Body of pancreas (tissue), 4 donors: ENCODE results near the gene TTC7B. TPM values are rescaled to one million over a fixed set of nuclear protein-coding genes. Genes with fewer than 3 reads are reported as not detected.

Source experiments
- ATAC-seq: fragments of 150-250 bp; one replicate; pipeline ENCODE4 v1.9.1; 2016
- DNase-seq, 4 donors: peaks; one replicate each; pipeline ENCODE4 v3.0.0-alpha.2; 2019
- H3K27ac ChIP-seq, 4 donors: fragments of 200-600 bp; sonication (generic); 1 replicate in 3 of 4; 2 replicates in 1 of 4; pipeline versions ENCODE4 v1.5.1 to v1.6.1; 2016 to 2019; ENCODE audit warnings: mild to moderate bottlenecking in 1 of 4, mixed read lengths in 1 of 4, moderate library complexity in 1 of 4
- H3K27me3 ChIP-seq, 2 donors: fragments of 200-600 bp; sonication (generic); one replicate each; pipeline ENCODE4 v1.6.0; 2016; ENCODE audit warnings: mild to moderate bottlenecking in 1 of 2
- H3K36me3 ChIP-seq, 2 donors: fragments of 200-600 bp; sonication (generic); replicated peaks in 1 of 2; 2 replicates each; pipeline ENCODE4 v1.5.1; 2016; ENCODE audit warnings: low read depth in 2 of 2; ENCODE audit not compliant: insufficient read depth in 1 of 2
- H3K4me1 ChIP-seq: fragments of 200-600 bp; sonication (generic); one replicate; pipeline ENCODE4 v1.6.0; 2016
- H3K4me3 ChIP-seq, 2 donors: fragments of 200-600 bp; sonication (generic); 1 replicate in 1 of 2; 2 replicates in 1 of 2; pipeline ENCODE4 v1.5.1; 2016 to 2019
- H3K9me3 ChIP-seq, 3 donors: fragments of 200-600 bp; sonication (generic); 1 replicate in 2 of 3; 2 replicates in 1 of 3; pipeline ENCODE4 v1.5.1; 2016
- POLR2A ChIP-seq, 3 donors: fragments of 450-650 bp; IDR thresholded peaks; one replicate each; pipeline ENCODE4 v1.6.1; 2016; ENCODE audit warnings: antibody characterized with exemption in 3 of 3, mild to moderate bottlenecking in 2 of 3
- WGBS, 2 donors: methylation state at CpG; one replicate each; pipeline ENCODE4 v1.1.5; 2017; 5-methylcytosine and 5-hydroxymethylcytosine counted together
- intact Hi-C: fragments of 100-400 bp; cut with DNase I; formaldehyde crosslinking; loops from one replicate; pipeline ENCODE4 v1.15.1; 2023
- total RNA-seq, 2 donors: library from RNA; depleted of rRNA; stranded (reverse); fragments of >200 nt; gene quantifications; one replicate each; pipeline ENCODE4 v1.1.0, GENCODE V29; 2016
- TF ChIP-seq, protein P1 (sequence below), 7 experiments: fragments of 450-650 bp in 4 of 7; fragments of 200-600 bp in 3 of 7; sonication (generic) in 3 of 7; IDR thresholded peaks; one replicate each; pipeline ENCODE4 v1.5.1; 2016 to 2019; ENCODE audit warnings: antibody characterized with exemption in 7 of 7

Gene TTC7B
- total RNA-seq, 2 donors from 2014 or later: 15.3 to 44.2 TPM

DNA sequence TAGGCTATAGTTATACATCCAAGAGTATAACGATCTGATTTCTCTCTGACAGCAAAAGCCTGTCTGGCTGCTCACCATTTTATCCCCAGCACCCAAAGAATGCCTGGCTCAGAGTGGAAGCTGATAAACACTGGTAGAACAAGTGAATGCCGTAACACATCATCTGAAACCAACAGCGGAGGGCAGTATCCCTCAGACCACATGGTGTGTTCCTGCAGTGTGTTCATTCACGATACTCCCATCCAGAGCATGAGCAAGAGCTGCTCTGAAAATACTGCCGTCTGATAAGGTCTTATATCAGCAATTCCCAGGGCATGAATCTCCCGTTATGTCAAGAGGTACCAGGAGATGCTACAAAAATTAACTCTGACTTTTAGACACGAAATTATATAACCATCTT, 95.9 kb downstream of the TTC7B start:
- ATAC-seq (no peak), DNase-seq (no peak)
- H3K4me3 ChIP-seq: no peak overlapping the region
- H3K4me1 ChIP-seq: no peaks in the 10 kb centered on the region
- H3K9me3 ChIP-seq: no peaks in the 10 kb centered on the region
- no peaks in the 10 kb centered on the region for H3K27me3 ChIP-seq
- intact Hi-C loops: no loop called here
- TF ChIP-seq, protein P1, sequence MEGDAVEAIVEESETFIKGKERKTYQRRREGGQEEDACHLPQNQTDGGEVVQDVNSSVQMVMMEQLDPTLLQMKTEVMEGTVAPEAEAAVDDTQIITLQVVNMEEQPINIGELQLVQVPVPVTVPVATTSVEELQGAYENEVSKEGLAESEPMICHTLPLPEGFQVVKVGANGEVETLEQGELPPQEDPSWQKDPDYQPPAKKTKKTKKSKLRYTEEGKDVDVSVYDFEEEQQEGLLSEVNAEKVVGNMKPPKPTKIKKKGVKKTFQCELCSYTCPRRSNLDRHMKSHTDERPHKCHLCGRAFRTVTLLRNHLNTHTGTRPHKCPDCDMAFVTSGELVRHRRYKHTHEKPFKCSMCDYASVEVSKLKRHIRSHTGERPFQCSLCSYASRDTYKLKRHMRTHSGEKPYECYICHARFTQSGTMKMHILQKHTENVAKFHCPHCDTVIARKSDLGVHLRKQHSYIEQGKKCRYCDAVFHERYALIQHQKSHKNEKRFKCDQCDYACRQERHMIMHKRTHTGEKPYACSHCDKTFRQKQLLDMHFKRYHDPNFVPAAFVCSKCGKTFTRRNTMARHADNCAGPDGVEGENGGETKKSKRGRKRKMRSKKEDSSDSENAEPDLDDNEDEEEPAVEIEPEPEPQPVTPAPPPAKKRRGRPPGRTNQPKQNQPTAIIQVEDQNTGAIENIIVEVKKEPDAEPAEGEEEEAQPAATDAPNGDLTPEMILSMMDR (IDR thresholded peaks at IDR 0.05): no peak
- TF ChIP-seq POLR2A (IDR thresholded peaks at IDR 0.05): no peak
- 69 to 70% methylated on average over 7 of the region's 7 CpGs for WGBS, 2 donors
- H3K36me3 ChIP-seq: no peaks in the 10 kb centered on the region
- no peak overlapping the region for H3K27ac ChIP-seq

DNA sequence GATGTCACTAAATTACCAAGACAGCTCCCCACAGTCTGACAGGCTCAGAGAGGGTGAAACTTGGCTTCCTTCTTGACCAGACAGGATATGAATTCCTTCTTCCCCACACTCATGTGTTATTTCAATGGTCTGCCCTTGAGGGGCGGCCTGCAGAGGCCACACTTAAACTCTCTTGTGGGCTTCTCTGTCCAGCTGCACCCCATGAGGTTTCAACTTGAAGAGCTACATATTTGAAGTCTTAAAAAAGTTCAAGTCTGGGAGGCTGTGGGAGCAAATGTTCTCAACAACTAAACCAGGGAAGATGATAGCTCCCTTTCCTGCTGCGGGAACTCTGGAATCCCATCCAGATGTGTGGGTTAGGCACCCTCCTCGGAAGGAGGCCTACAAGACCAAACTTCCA, 98.3 kb downstream of the TTC7B start:
- H3K9me3 ChIP-seq: no peaks in the 10 kb centered on the region
- H3K27ac ChIP-seq: no peak overlapping the region
- H3K4me3 ChIP-seq: no peak overlapping the region
- H3K27me3 ChIP-seq: no peaks in the 10 kb centered on the region
- 72 to 80% methylated on average over 3 of the region's 3 CpGs for WGBS, 2 donors
- ATAC-seq (no peak), DNase-seq (no peak)
- intact Hi-C loops: no loop called here
- TF ChIP-seq POLR2A (IDR thresholded peaks at IDR 0.05): no peak
- TF ChIP-seq, protein P1 (IDR thresholded peaks at IDR 0.05): no peak
- no peaks in the 10 kb centered on the region for H3K4me1 ChIP-seq
- no peaks in the 10 kb centered on the region for H3K36me3 ChIP-seq

DNA sequence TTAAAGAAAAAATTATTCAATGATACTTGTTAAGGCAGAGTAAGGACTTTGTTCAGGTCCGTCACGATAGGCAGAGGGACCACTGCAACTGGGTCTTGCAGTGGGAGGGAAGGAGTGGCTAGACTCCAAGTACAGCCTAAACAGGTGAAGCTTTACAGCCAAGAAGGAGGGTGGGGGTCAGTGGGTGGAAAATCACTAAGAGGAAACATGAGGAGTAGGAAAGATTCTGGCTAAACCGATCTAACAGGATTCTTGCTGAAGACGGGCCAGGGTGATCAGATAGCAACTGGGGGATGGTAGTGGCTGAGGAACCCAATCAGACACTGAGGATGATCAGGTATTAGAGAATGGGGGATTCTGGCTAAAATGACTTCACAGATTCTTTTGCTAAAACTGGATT, 100.2 kb downstream of the TTC7B start:
- H3K9me3 ChIP-seq: no peaks in the 10 kb centered on the region
- ATAC-seq (no peak), DNase-seq (no peak)
- no peaks in the 10 kb centered on the region for H3K4me1 ChIP-seq
- TF ChIP-seq, protein P1 (IDR thresholded peaks at IDR 0.05): no peak
- TF ChIP-seq POLR2A (IDR thresholded peaks at IDR 0.05): no peak
- intact Hi-C loops: no loop called here
- no peaks in the 10 kb centered on the region for H3K36me3 ChIP-seq
- H3K4me3 ChIP-seq: no peak overlapping the region
- no peak overlapping the region for H3K27ac ChIP-seq
- WGBS, 2 donors: 74 to 75% methylated on average over 4 of the region's 4 CpGs
- H3K27me3 ChIP-seq: no peaks in the 10 kb centered on the region

DNA sequence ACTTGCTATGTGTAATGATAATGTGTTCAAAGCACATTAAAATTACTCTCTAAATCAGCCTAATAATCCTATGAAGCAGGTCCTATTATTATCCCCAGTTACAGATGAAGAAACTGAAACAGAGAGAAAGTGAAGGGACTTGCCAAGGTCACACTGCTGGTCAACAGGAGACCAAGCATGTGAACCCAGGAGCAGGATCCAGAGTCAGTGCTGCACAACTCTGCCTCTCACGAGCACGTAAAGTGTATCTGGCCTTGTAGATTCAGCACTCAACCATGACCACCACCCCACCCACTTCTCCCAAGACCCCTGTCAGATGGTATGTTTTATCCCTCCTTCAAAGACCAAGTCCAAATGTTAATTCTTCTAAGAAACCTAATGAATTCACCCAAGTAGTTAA, 100.7 kb downstream of the TTC7B start:
- TF ChIP-seq, protein P1 (IDR thresholded peaks at IDR 0.05): no peak
- TF ChIP-seq POLR2A (IDR thresholded peaks at IDR 0.05): no peak
- 89 to 100% methylated on average over 2 of the region's 2 CpGs for WGBS, 2 donors
- DNase-seq: no peak
- intact Hi-C loops: no loop called here
- no peak for ATAC-seq
- H3K27me3 ChIP-seq: no peaks in the 10 kb centered on the region
- no peaks in the 10 kb centered on the region for H3K4me1 ChIP-seq
- H3K9me3 ChIP-seq: no peaks in the 10 kb centered on the region
- no peak overlapping the region for H3K4me3 ChIP-seq
- no peak overlapping the region for H3K27ac ChIP-seq
- no peaks in the 10 kb centered on the region for H3K36me3 ChIP-seq

DNA sequence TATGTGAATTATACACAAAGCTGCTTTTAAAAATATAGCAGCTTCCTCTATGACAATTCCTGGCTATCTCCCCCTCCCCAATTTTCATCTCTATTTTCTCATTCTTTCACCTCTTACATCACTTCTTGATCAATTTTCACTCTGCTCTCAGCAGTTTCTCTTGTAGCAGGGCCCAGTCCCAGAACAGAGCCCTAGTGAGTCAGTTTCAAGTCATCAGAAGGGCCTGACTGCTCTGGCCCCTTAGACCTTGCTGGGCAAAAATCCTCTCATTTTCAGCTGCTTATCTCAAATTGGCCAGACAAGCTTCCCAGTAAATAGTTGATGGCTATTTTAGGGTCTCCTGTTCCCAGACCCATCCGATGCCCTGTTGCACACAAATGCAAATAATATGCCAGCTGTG, 101.4 kb downstream of the TTC7B start:
- H3K27ac ChIP-seq: no peak overlapping the region
- intact Hi-C loops: no loop called here
- no peak for DNase-seq
- ATAC-seq: no peak
- H3K4me3 ChIP-seq: no peak overlapping the region
- 80 to 83% methylated on average over 1 of the region's 1 CpG for WGBS, 2 donors
- H3K9me3 ChIP-seq: no peaks in the 10 kb centered on the region
- TF ChIP-seq POLR2A (IDR thresholded peaks at IDR 0.05): no peak
- TF ChIP-seq, protein P1 (IDR thresholded peaks at IDR 0.05): no peak
- H3K4me1 ChIP-seq: no peaks in the 10 kb centered on the region
- no peaks in the 10 kb centered on the region for H3K27me3 ChIP-seq
- H3K36me3 ChIP-seq: no peaks in the 10 kb centered on the region
